A673 (cell line): Measurements from ENCODE around the gene GPR137C. TPM values are rescaled to one million over a fixed set of nuclear protein-coding genes. Genes with fewer than 3 reads are reported as not detected.

Experiments used
- BruUV-seq: library from RNA; stranded (reverse); fragments of 400-500 nt; replicated peaks from 2 replicates; lab custom pipeline; 2021; lab: Mats Ljungman, UMichigan
- CTCF ChIA-PET: fragments of 300-600 bp; sonication (Branson Sonifier 250); formaldehyde crosslinking; loops from one replicate; lab custom pipeline; 2022; ENCODE audit warnings: antibody characterized with exemption; lab: Charles Lee
- POLR2A ChIA-PET: fragments of 300-600 bp; sonication (Branson Sonifier 250); formaldehyde crosslinking; loops from one replicate; lab custom pipeline; 2022; ENCODE audit warnings: antibody characterized with exemption; ENCODE audit not compliant: low non-redundant PET; lab: Charles Lee
- DNase-seq: peaks from one replicate; pipeline ENCODE4 v3.0.0-alpha.2; 2015; ENCODE audit warnings: low spot score
- H3K27ac ChIP-seq: fragments of 200-600 bp; sonication (generic); 2 replicates; pipeline ENCODE4 v1.5.1; 2016; ENCODE audit warnings: mixed run types, low read depth, mild to moderate bottlenecking, mixed read lengths, antibody characterized with exemption, low read length; ENCODE audit not compliant: poor library complexity, severe bottlenecking
- H3K27me3 ChIP-seq: fragments of 200-600 bp; sonication (generic); replicated peaks from 2 replicates; pipeline ENCODE4 v1.6.1; 2017; ENCODE audit warnings: mixed run types, low read depth, mild to moderate bottlenecking, mixed read lengths, antibody characterized with exemption, low read length; ENCODE audit not compliant: insufficient read depth, poor library complexity
- H3K36me3 ChIP-seq: fragments of 200-600 bp; sonication (generic); 2 replicates; pipeline ENCODE4 v1.6.1; 2016; ENCODE audit warnings: mixed run types, mild to moderate bottlenecking, mixed read lengths, antibody characterized with exemption, low read length; ENCODE audit not compliant: insufficient read depth, poor library complexity, severe bottlenecking
- H3K4me1 ChIP-seq: fragments of 200-600 bp; sonication (generic); 2 replicates; pipeline ENCODE4 v1.6.1; 2017; ENCODE audit warnings: mixed run types, mild to moderate bottlenecking, mixed read lengths, antibody characterized with exemption, low read length; ENCODE audit not compliant: insufficient read depth, poor library complexity, severe bottlenecking
- H3K4me3 ChIP-seq: fragments of 200-600 bp; sonication (generic); 2 replicates; pipeline ENCODE4 v1.5.1; 2016; ENCODE audit warnings: low read depth, mixed run types, mild to moderate bottlenecking, mixed read lengths, low read length; ENCODE audit not compliant: poor library complexity, severe bottlenecking
- H3K9me3 ChIP-seq: fragments of 200-600 bp; sonication (generic); 2 replicates; pipeline ENCODE4 v1.6.1; 2016; ENCODE audit warnings: mixed run types, low read depth, mild to moderate bottlenecking, mixed read lengths, antibody characterized with exemption, low read length; ENCODE audit not compliant: poor library complexity, severe bottlenecking
- EZH2 ChIP-seq: fragments of 200-600 bp; sonication (generic); IDR thresholded peaks from 2 replicates; pipeline ENCODE4 v1.6.1; 2017; ENCODE audit warnings: borderline replicate concordance, low read depth, mild to moderate bottlenecking, mixed read lengths, antibody characterized with exemption, low read length; ENCODE audit not compliant: poor library complexity, severe bottlenecking
- intact Hi-C: fragments of 100-400 bp; cut with micrococcal nuclease; formaldehyde crosslinking; loops from one replicate; pipeline ENCODE4 v1.10.0; 2022; ENCODE audit not compliant: unreplicated experiment
- total RNA-seq: library from RNA; stranded (reverse); gene quantifications from 2 replicates; pipeline ENCODE4 v1.2.3, GENCODE V29; 2021
- TF ChIP-seq, protein P1 (sequence below): fragments of 300-800, 200-600 bp; sonication (generic); conservative IDR thresholded peaks from 2 replicates; pipeline ENCODE4 v1.5.1; 2017; ENCODE audit warnings: low read depth, mild to moderate bottlenecking, antibody characterized with exemption, low read length, moderate library complexity, mixed read lengths

Gene GPR137C
- total RNA-seq, 1 experiment from 2014 or later, result 2.8 TPM

DNA sequence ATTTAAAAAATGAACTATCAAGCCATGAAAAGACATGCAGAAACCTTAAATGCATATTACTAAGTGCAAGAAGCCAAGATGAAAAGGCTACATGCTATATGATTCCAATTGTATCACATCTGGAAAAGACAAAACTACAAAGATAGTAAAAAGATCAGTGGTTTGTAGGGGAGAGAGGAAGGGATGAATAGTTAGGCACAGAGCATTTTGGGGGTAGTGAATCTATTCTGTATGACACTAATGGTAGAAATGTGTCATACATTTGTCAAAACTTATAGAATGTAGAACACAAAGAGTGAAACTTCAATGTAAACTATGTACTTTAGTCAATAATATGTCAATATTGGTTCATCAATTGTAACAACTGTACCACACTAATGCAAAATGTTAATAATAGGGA lies 21.2 kb upstream of the GPR137C start:
- no peak for DNase-seq
- CTCF ChIA-PET, result no interaction called here
- TF ChIP-seq, protein P1, sequence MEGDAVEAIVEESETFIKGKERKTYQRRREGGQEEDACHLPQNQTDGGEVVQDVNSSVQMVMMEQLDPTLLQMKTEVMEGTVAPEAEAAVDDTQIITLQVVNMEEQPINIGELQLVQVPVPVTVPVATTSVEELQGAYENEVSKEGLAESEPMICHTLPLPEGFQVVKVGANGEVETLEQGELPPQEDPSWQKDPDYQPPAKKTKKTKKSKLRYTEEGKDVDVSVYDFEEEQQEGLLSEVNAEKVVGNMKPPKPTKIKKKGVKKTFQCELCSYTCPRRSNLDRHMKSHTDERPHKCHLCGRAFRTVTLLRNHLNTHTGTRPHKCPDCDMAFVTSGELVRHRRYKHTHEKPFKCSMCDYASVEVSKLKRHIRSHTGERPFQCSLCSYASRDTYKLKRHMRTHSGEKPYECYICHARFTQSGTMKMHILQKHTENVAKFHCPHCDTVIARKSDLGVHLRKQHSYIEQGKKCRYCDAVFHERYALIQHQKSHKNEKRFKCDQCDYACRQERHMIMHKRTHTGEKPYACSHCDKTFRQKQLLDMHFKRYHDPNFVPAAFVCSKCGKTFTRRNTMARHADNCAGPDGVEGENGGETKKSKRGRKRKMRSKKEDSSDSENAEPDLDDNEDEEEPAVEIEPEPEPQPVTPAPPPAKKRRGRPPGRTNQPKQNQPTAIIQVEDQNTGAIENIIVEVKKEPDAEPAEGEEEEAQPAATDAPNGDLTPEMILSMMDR, result no peak
- no peak for TF ChIP-seq EZH2
- no peak overlapping the region for H3K4me3 ChIP-seq
- H3K27ac ChIP-seq, result no peak overlapping the region
- BruUV-seq, result no TSS peak
- no peaks in the 10 kb centered on the region for H3K9me3 ChIP-seq
- H3K36me3 ChIP-seq, result no peaks in the 10 kb centered on the region
- intact Hi-C loops, result no loop called here
- POLR2A ChIA-PET, result no interaction called here
- no peaks in the 10 kb centered on the region for H3K27me3 ChIP-seq
- no peaks in the 10 kb centered on the region for H3K4me1 ChIP-seq

DNA sequence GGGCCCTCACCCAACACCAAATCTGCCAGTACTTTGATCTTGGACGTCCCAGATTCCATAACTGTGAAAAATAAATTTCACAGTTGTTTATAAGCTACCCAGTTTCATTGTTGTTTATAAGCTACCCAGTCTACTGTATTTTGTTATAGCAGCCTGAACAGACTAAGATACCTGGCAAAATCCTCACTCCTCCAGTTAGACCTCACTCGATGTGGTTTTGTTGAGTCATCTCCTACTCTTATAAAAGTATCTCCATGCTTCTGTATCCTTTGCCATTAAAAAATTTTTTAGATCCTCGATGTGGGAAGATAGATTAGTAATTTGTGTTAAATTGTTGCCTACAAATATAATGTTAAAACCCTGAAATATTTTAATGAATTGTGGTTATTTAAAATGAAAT lies 16.4 kb upstream of the GPR137C start:
- Histone ChIP-seq H3K4me1 (no peaks in the 10 kb centered on the region), H3K27me3 (no peaks in the 10 kb centered on the region), H3K27ac (no peak overlapping the region), H3K36me3 (no peaks in the 10 kb centered on the region), H3K4me3 (no peak overlapping the region), H3K9me3 (no peaks in the 10 kb centered on the region)
- BruUV-seq, result no TSS peak
- CTCF ChIA-PET, result no interaction called here
- POLR2A ChIA-PET, result interaction anchor here (0.7 kb wide), 1 partner anchor 223 kb away, joined by 9 read pairs; no protein-coding TSS in a partner anchor
- intact Hi-C loops, result no loop called here
- TF ChIP-seq EZH2, result no peak
- TF ChIP-seq, protein P1, result no peak
- no peak for DNase-seq

DNA sequence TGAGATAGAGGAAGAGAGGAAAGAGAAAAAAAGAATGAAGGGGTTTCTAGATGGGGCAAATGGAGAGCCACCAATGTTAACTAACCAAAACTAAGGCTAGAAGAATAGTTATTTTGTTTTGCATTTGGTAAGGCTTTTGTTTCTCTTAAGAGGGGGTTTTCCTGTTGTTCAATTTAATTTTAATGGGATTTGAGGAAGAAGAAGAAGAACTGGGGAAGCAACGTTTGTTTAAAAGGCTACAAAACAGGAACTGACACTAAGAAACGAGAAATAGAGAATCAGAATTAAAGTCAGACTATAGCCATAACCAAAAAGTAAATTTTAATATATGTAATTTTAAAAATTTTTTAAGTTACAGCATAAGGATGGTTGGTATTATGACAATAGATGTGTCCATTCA lies 14.0 kb upstream of the GPR137C start:
- POLR2A ChIA-PET, result no interaction called here
- no TSS peak for BruUV-seq
- intact Hi-C loops, result no loop called here
- no peak overlapping the region for H3K4me3 ChIP-seq
- DNase-seq, result no peak
- CTCF ChIA-PET, result no interaction called here
- no peaks in the 10 kb centered on the region for H3K27me3 ChIP-seq
- no peak overlapping the region for H3K27ac ChIP-seq
- TF ChIP-seq, protein P1, result no peak
- TF ChIP-seq EZH2, result no peak
- no peaks in the 10 kb centered on the region for H3K9me3 ChIP-seq
- no peaks in the 10 kb centered on the region for H3K4me1 ChIP-seq
- no peaks in the 10 kb centered on the region for H3K36me3 ChIP-seq
